ENCODE results near the gene IL6. TPM values are rescaled to one million over a fixed set of nuclear protein-coding genes. Genes with fewer than 3 reads are reported as not detected.

IL6 gene
- total RNA-seq, 2 donors from 2014 or later, result 0.99 to 2.9 TPM

GRCh38 chr7:22731766-22732165 is 4.8 kb downstream of the IL6 start:
- TF ChIP-seq POLR2A (IDR thresholded peaks at IDR 0.05) (no peak), CTCF (IDR thresholded peaks at IDR 0.05) (no peak)
- H3K9me3 ChIP-seq, result no peaks in the 10 kb centered on the region
- H3K36me3 ChIP-seq (replicated peaks in 1 of 2; ENCODE audit: insufficient read depth in 1 of 2, low read depth in 2 of 2), result no peaks in the 10 kb centered on the region
- ATAC-seq (no peak), DNase-seq (no peak)
- 68 to 72% methylated on average over 2 of the region's 2 CpGs for WGBS, 2 donors
- no peaks in the 10 kb centered on the region for H3K27me3 ChIP-seq
- peaks cover 7% of the 10 kb centered on the region for H3K4me1 ChIP-seq
- intact Hi-C loops (cut with DNase I), result no loop called here
- H3K27ac ChIP-seq, result no peak overlapping the region
- H3K4me3 ChIP-seq, result no peak overlapping the region

GRCh38 chr7:22732556-22733126 is 5.6 kb downstream of the IL6 start:
- Histone ChIP-seq H3K4me3 (no peak overlapping the region), H3K36me3 (replicated peaks in 1 of 2; ENCODE audit: insufficient read depth in 1 of 2, low read depth in 2 of 2) (no peaks in the 10 kb centered on the region), H3K4me1 (no peaks in the 10 kb centered on the region), H3K9me3 (no peaks in the 10 kb centered on the region), H3K27me3 (no peaks in the 10 kb centered on the region), H3K27ac (no peak overlapping the region)
- no peak for TF ChIP-seq POLR2A (IDR thresholded peaks at IDR 0.05)
- peak in 4 of 7 experiments; percentile 23 to 41 (median 34) for TF ChIP-seq CTCF (IDR thresholded peaks at IDR 0.05)
- ATAC-seq (no peak), DNase-seq (no peak)
- 51 to 64% methylated on average over 4 of the region's 4 CpGs for WGBS, 2 donors
- intact Hi-C loops (cut with DNase I), result no loop called here

GRCh38 chr7:22733761-22734160 is 6.8 kb downstream of the IL6 start:
- no peak overlapping the region for H3K4me3 ChIP-seq
- H3K27ac ChIP-seq, result no peak overlapping the region
- H3K27me3 ChIP-seq, result no peaks in the 10 kb centered on the region
- no peaks in the 10 kb centered on the region for H3K9me3 ChIP-seq
- intact Hi-C loops (cut with DNase I), result no loop called here
- DNase-seq (no peak), ATAC-seq (no peak)
- H3K4me1 ChIP-seq, result no peaks in the 10 kb centered on the region
- TF ChIP-seq POLR2A (IDR thresholded peaks at IDR 0.05) (no peak), CTCF (IDR thresholded peaks at IDR 0.05) (no peak)
- WGBS, 2 donors, result 78 to 84% methylated on average over 6 of the region's 6 CpGs
- no peaks in the 10 kb centered on the region for H3K36me3 ChIP-seq (replicated peaks in 1 of 2; ENCODE audit: insufficient read depth in 1 of 2, low read depth in 2 of 2)

DNA sequence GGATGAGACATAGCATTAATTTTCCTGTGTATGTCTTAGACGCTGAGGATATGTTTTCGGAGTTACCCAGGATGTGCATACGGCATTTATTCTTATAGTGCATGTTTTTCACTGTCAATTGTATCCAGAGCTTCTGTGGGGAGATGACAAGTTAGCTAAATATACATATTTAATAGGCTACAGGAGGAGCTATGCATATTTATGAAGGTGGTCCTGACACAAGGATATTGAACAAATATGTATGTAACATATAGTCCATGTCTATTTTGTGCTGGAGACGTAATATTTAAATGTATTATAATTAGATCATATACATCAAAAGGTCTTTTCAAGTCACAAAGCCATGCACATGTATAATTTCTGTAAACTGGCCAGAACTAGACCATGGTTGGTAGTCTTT is 16.0 kb downstream of the IL6 start:
- intact Hi-C loops (cut with DNase I), result no loop called here
- no peaks in the 10 kb centered on the region for H3K36me3 ChIP-seq (replicated peaks in 1 of 2; ENCODE audit: insufficient read depth in 1 of 2, low read depth in 2 of 2)
- ATAC-seq, result no peak
- 66 to 91% methylated on average over 4 of the region's 4 CpGs for WGBS, 2 donors
- no peaks in the 10 kb centered on the region for H3K4me1 ChIP-seq
- no peaks in the 10 kb centered on the region for H3K27me3 ChIP-seq
- no peaks in the 10 kb centered on the region for H3K9me3 ChIP-seq
- H3K27ac ChIP-seq, result no peak overlapping the region
- DNase-seq, result no peak
- no peak overlapping the region for H3K4me3 ChIP-seq
- TF ChIP-seq CTCF (IDR thresholded peaks at IDR 0.05) (no peak), POLR2A (IDR thresholded peaks at IDR 0.05) (no peak)

DNA sequence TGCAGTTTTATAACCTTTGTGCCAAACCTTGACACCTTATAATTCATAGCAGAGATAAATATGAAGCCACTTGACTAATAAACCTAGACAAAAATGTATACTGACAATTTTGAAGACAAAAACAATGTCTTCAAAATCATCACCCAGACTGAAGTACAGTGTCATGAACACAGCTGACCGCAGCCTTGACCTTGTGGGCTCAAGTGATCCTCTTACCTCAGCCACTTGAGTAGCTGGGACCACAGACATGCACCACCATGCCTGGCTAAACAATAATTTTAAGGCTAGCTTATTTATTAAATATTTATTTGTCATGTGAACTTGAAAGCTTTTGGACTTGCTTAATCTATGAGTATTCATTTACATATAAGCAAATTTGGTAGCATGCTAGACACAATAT is 24.3 kb downstream of the IL6 start:
- ATAC-seq, result no peak
- H3K9me3 ChIP-seq, result no peaks in the 10 kb centered on the region
- TF ChIP-seq POLR2A (IDR thresholded peaks at IDR 0.05) (no peak), CTCF (IDR thresholded peaks at IDR 0.05) (no peak)
- intact Hi-C loops (cut with DNase I), result no loop called here
- H3K4me1 ChIP-seq, result no peaks in the 10 kb centered on the region
- H3K27ac ChIP-seq, result no peak overlapping the region
- no peaks in the 10 kb centered on the region for H3K36me3 ChIP-seq (replicated peaks in 1 of 2; ENCODE audit: insufficient read depth in 1 of 2, low read depth in 2 of 2)
- H3K4me3 ChIP-seq, result no peak overlapping the region
- H3K27me3 ChIP-seq, result no peaks in the 10 kb centered on the region
- 32 to 82% methylated on average over 1 of the region's 1 CpG for WGBS, 2 donors
- DNase-seq, result no peak

All from body of pancreas (tissue), 4 donors.